Suprapubic skin (tissue), 4 donors: ENCODE results near the gene ATG2A. TPM values are rescaled to one million over a fixed set of nuclear protein-coding genes. Genes with fewer than 3 reads are reported as not detected.

Experiments used
- DNase-seq, 2 donors: peaks; one replicate each; pipeline ENCODE4 v3.0.0-alpha.2; 2019; ENCODE audit warnings: low spot score in 2 of 2
- H3K27ac ChIP-seq: fragments of 200-600 bp; sonication (generic); one replicate; pipeline ENCODE4 v1.5.1; 2019
- H3K27me3 ChIP-seq: fragments of 200-600 bp; sonication (generic); one replicate; pipeline ENCODE4 v1.5.1; 2019
- H3K36me3 ChIP-seq: fragments of 200-600 bp; sonication (generic); one replicate; pipeline ENCODE4 v1.5.1; 2019
- H3K4me1 ChIP-seq: fragments of 200-600 bp; sonication (generic); one replicate; pipeline ENCODE4 v1.5.1; 2019
- H3K4me3 ChIP-seq: fragments of 200-600 bp; sonication (generic); one replicate; pipeline ENCODE4 v1.5.1; 2019; ENCODE audit warnings: mild to moderate bottlenecking
- H3K9me3 ChIP-seq: fragments of 200-600 bp; sonication (generic); one replicate; pipeline ENCODE4 v1.5.1; 2019
- CTCF ChIP-seq, 2 donors: fragments of 200-600 bp in 1 of 2; fragments of 450-650 bp in 1 of 2; sonication (generic) in 1 of 2; IDR thresholded peaks; one replicate each; pipeline ENCODE4 v1.5.1; 2016 to 2019; ENCODE audit warnings: antibody characterized with exemption in 2 of 2, mild to moderate bottlenecking in 1 of 2, moderate library complexity in 1 of 2
- EP300 ChIP-seq: sonication (generic); formaldehyde crosslinking; IDR thresholded peaks from one replicate; pipeline ENCODE4 v1.6.1; 2017; ENCODE audit warnings: antibody characterized with exemption
- POLR2A ChIP-seq, 2 donors: fragments of 450-650 bp; IDR thresholded peaks; one replicate each; pipeline ENCODE4 v1.6.1; 2017; ENCODE audit warnings: antibody characterized with exemption in 2 of 2, mild to moderate bottlenecking in 2 of 2, moderate library complexity in 2 of 2
- POLR2AphosphoS5 ChIP-seq, 3 donors: sonication (generic); formaldehyde crosslinking; IDR thresholded peaks; one replicate each; pipeline ENCODE4 v1.6.1; 2017; ENCODE audit warnings: antibody characterized with exemption in 3 of 3
- WGBS: methylation state at CpG from one replicate; pipeline ENCODE4 v1.1.5; 2018; 5-methylcytosine and 5-hydroxymethylcytosine counted together
- total RNA-seq, 4 donors: library from RNA; depleted of rRNA; stranded (reverse); fragments of >200 nt; gene quantifications; one replicate each; pipeline ENCODE4 v1.1.0, GENCODE V29; 2016

ATG2A gene
- total RNA-seq, 4 donors from 2014 or later: 69.5 to 82.2 (median 76.0) TPM

GRCh38 chr11:64929625-64930024 lies 12.6 kb upstream of the ATG2A start:
- Histone ChIP-seq H3K27ac (no peak overlapping the region), H3K9me3 (no peaks in the 10 kb centered on the region), H3K4me1 (peaks cover 13% of the 10 kb centered on the region), H3K27me3 (no peaks in the 10 kb centered on the region), H3K36me3 (peaks cover 56% of the 10 kb centered on the region), H3K4me3 (no peak overlapping the region)
- 91% methylated on average over 7 of the region's 7 CpGs for WGBS
- DNase-seq: peak in 1 of 2 donors; percentile 3
- TF ChIP-seq POLR2A (IDR thresholded peaks at IDR 0.05): no peak
- TF ChIP-seq EP300: no peak
- no peak for TF ChIP-seq CTCF (IDR thresholded peaks at IDR 0.05)
- TF ChIP-seq POLR2AphosphoS5 (IDR thresholded peaks at IDR 0.05): no peak

- peak in 1 of 2 donors; percentile 8 for DNase-seq
- TF ChIP-seq EP300: no peak
- no peak for TF ChIP-seq CTCF (IDR thresholded peaks at IDR 0.05)
- no peak for TF ChIP-seq POLR2A (IDR thresholded peaks at IDR 0.05)
- no peak for TF ChIP-seq POLR2AphosphoS5 (IDR thresholded peaks at IDR 0.05)
- H3K9me3 ChIP-seq: no peaks in the 10 kb centered on the region
- H3K27me3 ChIP-seq: no peaks in the 10 kb centered on the region
- peaks cover 54% of the 10 kb centered on the region for H3K36me3 ChIP-seq
- WGBS: 89% methylated on average over 2 of the region's 2 CpGs
- no peak overlapping the region for H3K27ac ChIP-seq
- H3K4me1 ChIP-seq: peaks cover 15% of the 10 kb centered on the region
- no peak overlapping the region for H3K4me3 ChIP-seq
Observed at GRCh38 chr11:64928957-64929356, 11.9 kb upstream of the ATG2A start.

- H3K27me3 ChIP-seq: no peaks in the 10 kb centered on the region
- 79% methylated on average over 7 of the region's 22 CpGs for WGBS
- H3K27ac ChIP-seq: no peak overlapping the region
- peak in 1 of 2 donors; percentile 58 for DNase-seq
- H3K4me3 ChIP-seq: no peak overlapping the region
- peaks cover 22% of the 10 kb centered on the region for H3K4me1 ChIP-seq
- TF ChIP-seq CTCF (IDR thresholded peaks at IDR 0.05) (no peak), POLR2A (IDR thresholded peaks at IDR 0.05) (no peak), EP300 (no peak), POLR2AphosphoS5 (IDR thresholded peaks at IDR 0.05) (no peak)
- H3K36me3 ChIP-seq: peaks cover 33% of the 10 kb centered on the region
- H3K9me3 ChIP-seq: no peaks in the 10 kb centered on the region
Observed at GRCh38 chr11:64926689-64927088, 9.7 kb upstream of the ATG2A start.

GRCh38 chr11:64925536-64926436 lies 8.8 kb upstream of the ATG2A start:
- H3K4me3 ChIP-seq: peak overlapping the region; percentile 96
- H3K27ac ChIP-seq: no peak overlapping the region
- peaks cover 24% of the 10 kb centered on the region for H3K36me3 ChIP-seq
- peaks cover 22% of the 10 kb centered on the region for H3K4me1 ChIP-seq
- no peaks in the 10 kb centered on the region for H3K27me3 ChIP-seq
- DNase-seq: peak in 1 of 2 donors; percentile 71
- 70% methylated on average over 15 of the region's 24 CpGs for WGBS
- no peaks in the 10 kb centered on the region for H3K9me3 ChIP-seq
- TF ChIP-seq EP300 (no peak), POLR2A (IDR thresholded peaks at IDR 0.05) (no peak), POLR2AphosphoS5 (IDR thresholded peaks at IDR 0.05) (no peak), CTCF (IDR thresholded peaks at IDR 0.05) (no peak)

- peak overlapping the region; percentile 88 for H3K27ac ChIP-seq
- DNase-seq: peak in 1 of 2 donors; percentile 69
- no peak for TF ChIP-seq POLR2AphosphoS5 (IDR thresholded peaks at IDR 0.05)
- TF ChIP-seq EP300: no peak
- no peak for TF ChIP-seq POLR2A (IDR thresholded peaks at IDR 0.05)
- no peak for TF ChIP-seq CTCF (IDR thresholded peaks at IDR 0.05)
- H3K36me3 ChIP-seq: peaks cover 15% of the 10 kb centered on the region
- peaks cover 22% of the 10 kb centered on the region for H3K4me1 ChIP-seq
- under 1% methylated on average over 24 of the region's 24 CpGs for WGBS
- H3K27me3 ChIP-seq: no peaks in the 10 kb centered on the region
- H3K4me3 ChIP-seq: peak overlapping the region; percentile 96
- no peaks in the 10 kb centered on the region for H3K9me3 ChIP-seq
Observed at GRCh38 chr11:64924910-64925284, 7.9 kb upstream of the ATG2A start.
